ENCODE measurements around the gene GOLGA6C. TPM values are rescaled to one million over a fixed set of nuclear protein-coding genes. Genes with fewer than 3 reads are reported as not detected.

Gene GOLGA6C
- total and polyA plus RNA-seq, 2 experiments from 2014 or later: not detected

DNA sequence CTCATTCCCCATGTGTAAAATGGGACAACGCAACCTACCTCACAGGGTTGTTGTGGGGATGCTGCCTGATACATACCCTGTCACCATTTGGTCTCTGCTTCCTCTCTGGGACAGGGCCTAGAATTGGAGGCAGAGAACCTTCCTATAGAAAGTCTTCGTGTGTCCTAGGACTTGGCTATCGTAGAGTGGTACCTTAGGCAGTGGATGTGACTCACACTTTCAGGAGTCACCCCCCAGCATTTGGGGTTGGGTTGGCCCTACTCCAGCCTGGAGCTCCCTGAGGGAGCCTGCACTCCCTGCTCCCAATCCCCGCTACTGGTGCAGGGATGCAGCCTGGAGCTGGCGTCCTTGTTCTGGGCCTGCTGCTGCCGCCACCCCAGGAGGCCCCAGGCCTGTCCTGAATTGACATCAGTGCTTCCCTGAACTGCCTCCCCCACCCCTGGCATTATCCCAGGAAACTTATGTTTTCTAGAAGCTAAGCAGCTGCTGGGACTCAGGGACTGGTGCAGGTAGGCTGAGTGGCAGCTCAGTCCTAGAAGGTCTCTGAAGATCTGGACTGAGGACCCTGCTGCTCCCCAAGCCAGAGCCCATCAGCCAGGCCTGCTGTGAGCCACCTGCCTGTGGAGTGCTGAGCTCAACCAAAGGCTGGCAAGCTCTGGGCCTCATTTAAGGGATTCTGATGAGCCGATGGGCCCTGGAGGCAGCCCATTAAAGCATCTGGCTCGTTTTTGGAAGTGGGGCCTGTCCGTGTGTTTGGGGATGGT, 46.5 kb upstream of the GOLGA6C start:
- WGBS, 2 experiments (ENCODE audit: low coverage in 1 of 2, low lambda C conversion rate in 2 of 2, missing lambda C conversion rate in 2 of 2): 70 to 72% methylated on average over 9 of the region's 9 CpGs
- Histone ChIP-seq H3K27ac (no peak overlapping the region), H3K9me3 (ENCODE audit: low read depth) (no peaks in the 10 kb centered on the region), H4K20me1 (ENCODE audit: insufficient read depth) (peaks cover 6% of the 10 kb centered on the region; the same call in 1 of the 2 replicates), H3K79me2 (ENCODE audit: insufficient read depth) (peaks cover 64% of the 10 kb centered on the region), H3F3A (ENCODE audit: insufficient read depth) (no peaks in the 10 kb centered on the region), H3K36me3 (ENCODE audit: low read depth) (no peaks in the 10 kb centered on the region; the same call in 1 of the 2 replicates), H3K4me2 (ENCODE audit: unreplicated experiment) (no peak overlapping the region), H3K9me2 (ENCODE audit: insufficient read depth) (no peaks in the 10 kb centered on the region), H3K4me1 (ENCODE audit: insufficient read depth) (no peaks in the 10 kb centered on the region), H3K9ac (no peak overlapping the region), H3K27me3 (replicated peaks; ENCODE audit: insufficient read depth) (no peaks in the 10 kb centered on the region), H3K4me3 (no peak overlapping the region), H2AFZ (no peak overlapping the region)
- no peak for DNase-seq
- no peak for TF ChIP-seq EZH2phosphoT487 (IDR thresholded peaks at IDR 0.05; ENCODE audit: insufficient read depth, low read depth)
- no peak for TF ChIP-seq EZH2 (IDR thresholded peaks at IDR 0.05; ENCODE audit: insufficient read depth, poor library complexity, severe bottlenecking)
- in situ Hi-C loops (cut with MboI): no loop called here

DNA sequence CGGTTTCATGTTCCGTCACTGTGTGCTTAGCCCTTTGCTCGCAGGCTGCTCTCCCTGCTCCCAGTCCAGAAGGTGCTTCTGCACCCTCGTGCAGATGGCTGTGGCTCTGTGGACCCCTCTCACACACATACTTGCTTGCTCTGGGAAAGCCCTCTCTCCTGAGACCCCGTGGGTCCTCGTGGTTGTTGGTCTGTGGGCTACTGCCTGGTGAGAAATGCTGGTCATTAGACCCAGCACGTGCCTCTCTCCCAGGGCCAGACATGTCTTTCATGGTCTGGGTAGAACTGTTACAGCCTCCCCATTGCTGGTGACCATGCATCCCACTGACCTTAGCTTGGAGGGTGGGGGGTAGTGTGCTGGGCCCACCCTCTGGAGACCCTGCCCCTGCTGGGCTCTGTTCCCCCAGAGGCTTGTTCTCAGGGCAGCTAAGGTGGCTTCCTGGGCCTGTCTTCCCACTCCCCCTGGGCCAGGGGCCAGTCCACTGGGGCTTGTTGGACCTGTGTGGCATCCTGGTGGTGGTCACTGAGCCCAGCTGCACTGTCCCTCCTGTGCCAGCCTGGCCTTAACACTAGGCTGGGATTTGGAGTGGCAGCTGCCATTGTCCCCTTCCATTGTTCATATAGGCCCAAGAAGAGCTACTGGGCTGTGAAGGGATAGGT, 45.8 kb upstream of the GOLGA6C start:
- in situ Hi-C loops (cut with MboI): no loop called here
- no peak overlapping the region for H2AFZ ChIP-seq
- no peak overlapping the region for H3K9ac ChIP-seq
- no peak overlapping the region for H3K4me2 ChIP-seq (ENCODE audit: unreplicated experiment)
- 86 to 89% methylated on average over 7 of the region's 7 CpGs for WGBS, 2 experiments (ENCODE audit: low coverage in 1 of 2, low lambda C conversion rate in 2 of 2, missing lambda C conversion rate in 2 of 2)
- no peak overlapping the region for H3K27ac ChIP-seq
- no peaks in the 10 kb centered on the region for H3K9me3 ChIP-seq (ENCODE audit: low read depth)
- peaks cover 6% of the 10 kb centered on the region; the same call in 1 of the 2 replicates for H4K20me1 ChIP-seq (ENCODE audit: insufficient read depth)
- TF ChIP-seq EZH2 (IDR thresholded peaks at IDR 0.05; ENCODE audit: insufficient read depth, poor library complexity, severe bottlenecking) (no peak), EZH2phosphoT487 (IDR thresholded peaks at IDR 0.05; ENCODE audit: insufficient read depth, low read depth) (no peak)
- no peak for DNase-seq
- no peaks in the 10 kb centered on the region for H3K9me2 ChIP-seq (ENCODE audit: insufficient read depth)
- H3K4me1 ChIP-seq (ENCODE audit: insufficient read depth): no peaks in the 10 kb centered on the region
- no peaks in the 10 kb centered on the region for H3K27me3 ChIP-seq (replicated peaks; ENCODE audit: insufficient read depth)
- no peak overlapping the region for H3K4me3 ChIP-seq
- peaks cover 57% of the 10 kb centered on the region for H3K79me2 ChIP-seq (ENCODE audit: insufficient read depth)
- no peaks in the 10 kb centered on the region for H3F3A ChIP-seq (ENCODE audit: insufficient read depth)
- H3K36me3 ChIP-seq (ENCODE audit: low read depth): no peaks in the 10 kb centered on the region; the same call in 1 of the 2 replicates

DNA sequence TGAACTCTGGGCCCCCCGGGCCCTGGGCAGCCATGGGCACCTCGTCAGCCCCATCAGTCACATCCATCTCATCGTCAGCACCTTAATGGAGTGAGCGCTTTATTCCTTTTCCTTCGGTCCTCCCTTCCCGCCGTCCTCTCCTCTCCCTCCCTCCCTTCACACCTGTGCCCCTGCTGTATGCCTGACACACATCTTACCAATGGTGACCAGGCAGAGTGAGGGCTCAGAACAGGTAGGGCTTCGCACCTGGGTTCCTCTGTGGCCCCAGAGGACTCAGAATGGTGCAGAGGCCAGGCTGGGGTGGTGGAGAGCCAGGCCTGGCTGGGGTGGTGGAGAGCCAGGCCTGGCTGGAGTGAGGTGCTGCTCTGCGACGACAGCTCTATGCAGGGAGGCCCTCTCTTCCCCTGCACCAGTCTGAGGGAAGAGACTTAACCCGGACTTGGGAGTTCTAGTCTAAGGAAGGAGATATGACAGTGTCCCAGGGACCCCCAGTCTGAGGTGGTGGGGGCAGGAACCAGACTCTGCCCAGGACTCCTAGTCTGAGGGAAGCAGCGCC, 44.8 kb upstream of the GOLGA6C start:
- H3K27ac ChIP-seq: no peak overlapping the region
- no peak overlapping the region for H3K9ac ChIP-seq
- H3K9me2 ChIP-seq (ENCODE audit: insufficient read depth): no peaks in the 10 kb centered on the region
- H3K79me2 ChIP-seq (ENCODE audit: insufficient read depth): peaks cover 47% of the 10 kb centered on the region
- no peak overlapping the region for H3K4me2 ChIP-seq (ENCODE audit: unreplicated experiment)
- in situ Hi-C loops (cut with MboI): no loop called here
- TF ChIP-seq EZH2 (IDR thresholded peaks at IDR 0.05; ENCODE audit: insufficient read depth, poor library complexity, severe bottlenecking) (no peak), EZH2phosphoT487 (IDR thresholded peaks at IDR 0.05; ENCODE audit: insufficient read depth, low read depth) (no peak)
- no peak overlapping the region for H3K4me3 ChIP-seq
- H3K27me3 ChIP-seq (replicated peaks; ENCODE audit: insufficient read depth): no peaks in the 10 kb centered on the region
- 83 to 89% methylated on average over 11 to 12 of the region's 12 CpGs for WGBS, 2 experiments (ENCODE audit: low coverage in 1 of 2, low lambda C conversion rate in 2 of 2, missing lambda C conversion rate in 2 of 2)
- peaks cover 6% of the 10 kb centered on the region; the same call in 1 of the 2 replicates for H4K20me1 ChIP-seq (ENCODE audit: insufficient read depth)
- no peaks in the 10 kb centered on the region for H3K4me1 ChIP-seq (ENCODE audit: insufficient read depth)
- no peaks in the 10 kb centered on the region; the same call in 1 of the 2 replicates for H3K36me3 ChIP-seq (ENCODE audit: low read depth)
- no peaks in the 10 kb centered on the region for H3K9me3 ChIP-seq (ENCODE audit: low read depth)
- no peak for DNase-seq
- H3F3A ChIP-seq (ENCODE audit: insufficient read depth): no peaks in the 10 kb centered on the region
- H2AFZ ChIP-seq: no peak overlapping the region

DNA sequence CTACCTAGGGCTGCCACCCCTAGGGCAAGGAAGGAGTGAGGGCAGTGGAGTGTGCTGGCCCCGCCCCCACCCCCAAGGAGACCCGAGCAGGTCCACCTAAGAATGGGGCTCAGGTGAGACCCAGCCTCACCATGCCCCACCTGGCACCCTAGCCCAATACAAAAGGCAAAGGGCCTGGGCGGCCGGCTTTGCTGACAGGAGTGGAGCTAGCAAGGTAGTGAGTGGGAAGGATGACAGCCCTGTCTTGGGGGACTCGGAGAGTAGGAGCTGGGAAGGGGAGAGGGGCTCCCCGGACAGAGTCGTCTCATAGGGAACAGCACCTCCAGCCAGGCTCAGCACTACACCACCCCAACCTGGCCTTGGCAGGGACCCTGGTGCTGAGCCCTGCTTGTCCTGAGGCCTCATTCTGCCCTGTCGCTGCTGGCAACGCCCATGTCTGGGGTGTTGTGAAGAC, 44.3 kb upstream of the GOLGA6C start:
- no peak for DNase-seq
- Histone ChIP-seq H3K4me1 (ENCODE audit: insufficient read depth) (no peaks in the 10 kb centered on the region), H3K79me2 (ENCODE audit: insufficient read depth) (peaks cover 42% of the 10 kb centered on the region), H3F3A (ENCODE audit: insufficient read depth) (no peaks in the 10 kb centered on the region), H3K9me3 (ENCODE audit: low read depth) (no peaks in the 10 kb centered on the region), H3K9me2 (ENCODE audit: insufficient read depth) (no peaks in the 10 kb centered on the region), H3K9ac (no peak overlapping the region), H3K27ac (no peak overlapping the region), H3K4me3 (no peak overlapping the region), H3K36me3 (ENCODE audit: low read depth) (no peaks in the 10 kb centered on the region), H3K27me3 (replicated peaks; ENCODE audit: insufficient read depth) (no peaks in the 10 kb centered on the region), H4K20me1 (ENCODE audit: insufficient read depth) (peaks cover 6% of the 10 kb centered on the region; the same call in 1 of the 2 replicates), H2AFZ (no peak overlapping the region), H3K4me2 (ENCODE audit: unreplicated experiment) (no peak overlapping the region)
- TF ChIP-seq EZH2 (IDR thresholded peaks at IDR 0.05; ENCODE audit: insufficient read depth, poor library complexity, severe bottlenecking): no peak
- in situ Hi-C loops (cut with MboI): no loop called here
- WGBS, 2 experiments (ENCODE audit: low coverage in 1 of 2, low lambda C conversion rate in 2 of 2, missing lambda C conversion rate in 2 of 2): 74 to 87% methylated on average over 8 to 9 of the region's 9 CpGs

Data from GM23248 (cell line).